HUES48 (cell line): ENCODE data around the gene GCK.

Source experiments
- H3K27ac ChIP-seq: one replicate; pipeline ENCODE4 v1.7.0; 2013; ENCODE audit warnings: low read depth, low read length, inconsistent platforms
- H3K27me3 ChIP-seq: 2 replicates; pipeline ENCODE4 v1.6.1; 2013; ENCODE audit warnings: mild to moderate bottlenecking, low read length; ENCODE audit not compliant: control insufficient read depth, insufficient read depth
- H3K36me3 ChIP-seq: 2 replicates; pipeline ENCODE4 v1.6.1; 2013; ENCODE audit warnings: low read length; ENCODE audit not compliant: control insufficient read depth, insufficient read depth
- H3K4me1 ChIP-seq: 2 replicates; pipeline ENCODE4 v1.6.1; 2013; ENCODE audit warnings: mild to moderate bottlenecking, low read length; ENCODE audit not compliant: control insufficient read depth, insufficient read depth
- H3K4me3 ChIP-seq: 2 replicates; pipeline ENCODE4 v1.5.1; 2013; ENCODE audit warnings: mild to moderate bottlenecking, low read depth, low read length
- H3K9ac ChIP-seq: 2 replicates; pipeline ENCODE4 v1.6.1; 2013; ENCODE audit warnings: mild to moderate bottlenecking, low read depth, low read length, moderate library complexity
- H3K9me3 ChIP-seq: 2 replicates; pipeline ENCODE4 v1.6.1; 2013; ENCODE audit warnings: low read length; ENCODE audit not compliant: control insufficient read depth, insufficient read depth

GCK gene

DNA sequence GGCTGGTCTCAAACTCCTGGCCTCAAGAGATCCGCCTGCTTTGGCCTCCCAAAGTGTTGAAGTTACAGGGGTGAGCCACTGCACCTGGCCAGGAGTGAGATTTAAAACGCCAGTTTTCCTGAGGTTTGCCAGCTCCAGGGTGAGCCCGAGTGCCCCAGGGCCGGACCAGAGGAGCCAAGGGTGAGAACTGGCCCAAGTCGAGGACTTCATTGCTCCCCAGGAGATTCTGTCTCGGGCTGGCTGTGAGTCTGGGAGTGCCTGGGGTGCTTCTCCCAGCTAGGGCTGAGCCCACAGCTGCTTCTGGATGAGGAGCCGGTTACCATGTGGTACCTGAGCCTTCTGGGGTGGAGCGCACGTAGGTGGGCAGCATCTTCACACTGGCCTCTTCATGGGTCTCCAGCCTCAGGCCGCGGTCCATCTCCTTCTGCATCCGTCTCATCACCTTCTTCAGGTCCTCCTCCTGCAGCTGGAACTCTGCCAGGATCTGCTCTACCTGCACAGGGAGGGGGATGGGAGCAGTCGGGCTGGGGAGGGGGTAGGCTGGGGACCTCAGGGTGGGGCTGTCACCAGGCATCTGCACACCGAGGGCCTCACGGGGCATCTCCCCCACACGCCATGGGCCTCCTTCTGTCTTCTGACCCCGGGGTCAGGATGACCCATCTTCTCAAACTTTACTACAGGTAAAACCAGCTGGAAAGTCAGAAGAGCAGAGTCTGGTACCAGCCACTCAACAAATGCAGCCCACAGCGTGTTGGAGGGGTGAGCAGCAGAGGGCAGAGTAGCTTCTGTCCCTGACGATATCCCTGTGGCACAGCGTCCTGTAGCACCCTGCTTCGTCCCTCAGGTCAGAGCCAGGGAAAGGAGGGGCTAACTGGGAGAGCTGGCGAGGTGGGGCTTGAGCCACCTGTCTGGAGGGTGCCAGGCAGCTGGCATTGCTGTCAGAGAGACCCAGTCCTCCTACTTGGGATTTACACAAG is 36.0 kb downstream of the GCK start:
- Histone ChIP-seq H3K4me1 (peaks cover 4% of the 10 kb centered on the region; the same call in 1 of the 2 replicates), H3K27ac (no peak overlapping the region), H3K9me3 (no peaks in the 10 kb centered on the region), H3K36me3 (no peaks in the 10 kb centered on the region), H3K9ac (no peak overlapping the region), H3K4me3 (no peak overlapping the region), H3K27me3 (no peaks in the 10 kb centered on the region)

DNA sequence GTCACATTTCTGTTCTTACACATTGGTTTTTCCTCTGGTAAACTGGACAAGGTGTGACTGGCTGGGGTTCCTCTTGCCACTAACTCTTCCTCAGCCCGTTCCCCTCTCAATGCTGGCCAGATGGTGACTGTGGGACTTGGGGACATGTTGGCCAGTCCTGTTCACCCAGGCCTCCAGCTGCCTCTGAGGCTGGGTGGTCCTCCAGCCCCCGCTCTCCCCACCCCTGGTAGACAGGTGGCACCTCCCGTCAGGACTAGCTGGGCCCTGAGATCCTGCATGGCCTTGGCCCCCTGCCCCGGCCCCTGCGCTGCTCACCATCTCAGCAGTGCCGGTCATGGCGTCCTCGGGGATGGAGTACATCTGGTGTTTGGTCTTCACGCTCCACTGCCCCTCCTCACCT is 37.3 kb downstream of the GCK start:
- Histone ChIP-seq H3K9ac (no peak overlapping the region), H3K36me3 (no peaks in the 10 kb centered on the region), H3K4me3 (no peak overlapping the region), H3K9me3 (no peaks in the 10 kb centered on the region), H3K4me1 (peaks cover 5% of the 10 kb centered on the region; the same call in 1 of the 2 replicates), H3K27ac (no peak overlapping the region), H3K27me3 (no peaks in the 10 kb centered on the region)

DNA sequence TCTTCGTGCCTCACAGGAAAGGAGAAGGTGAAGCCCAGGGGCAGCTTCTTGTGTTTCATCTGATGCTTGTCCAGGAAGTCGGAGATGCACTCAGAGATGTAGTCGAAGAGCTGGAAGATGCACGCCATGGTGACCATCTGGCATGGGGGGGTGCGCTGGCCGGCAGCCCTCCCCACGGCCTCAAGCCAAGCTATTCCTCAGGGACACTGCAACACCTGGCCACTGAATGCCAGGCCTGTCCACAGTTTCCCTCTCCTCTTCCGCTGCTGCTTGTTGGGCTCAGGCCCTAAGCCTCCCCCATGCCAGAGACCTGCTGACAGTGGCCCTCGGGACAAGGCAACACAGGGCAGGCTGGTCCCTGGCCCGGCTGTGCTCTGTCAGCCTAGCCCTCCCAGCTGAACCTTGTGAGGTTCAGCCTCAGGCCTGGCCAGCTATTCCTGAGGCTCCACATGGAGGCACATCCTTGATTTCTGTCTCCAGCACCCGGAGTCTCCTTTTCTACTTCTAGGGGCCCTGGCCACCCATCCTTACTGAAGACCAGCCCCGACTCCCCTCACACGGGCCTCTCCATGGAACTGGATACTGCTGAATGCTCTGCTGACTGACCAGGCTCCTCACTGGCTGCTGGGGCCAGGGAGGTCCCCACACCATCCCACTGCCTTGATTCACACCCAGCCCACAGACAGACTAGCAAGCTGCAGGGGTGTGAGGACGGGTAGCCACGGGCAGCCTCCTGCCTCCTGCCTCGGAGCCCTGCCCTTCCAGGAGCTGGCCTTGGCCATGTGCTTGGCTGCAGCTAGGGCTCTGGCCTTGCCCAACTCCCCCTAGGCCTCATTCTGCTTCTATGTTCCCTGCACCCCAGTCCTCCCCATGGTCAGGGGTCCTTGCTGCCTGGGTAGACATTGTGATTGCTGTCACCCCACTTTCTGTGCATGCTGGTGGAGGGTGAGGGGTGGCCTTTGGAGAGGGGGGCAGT is 38.0 kb downstream of the GCK start:
- Histone ChIP-seq H3K27ac (no peak overlapping the region), H3K4me1 (peaks cover 10% of the 10 kb centered on the region; the same call in 1 of the 2 replicates), H3K4me3 (no peak overlapping the region)

DNA sequence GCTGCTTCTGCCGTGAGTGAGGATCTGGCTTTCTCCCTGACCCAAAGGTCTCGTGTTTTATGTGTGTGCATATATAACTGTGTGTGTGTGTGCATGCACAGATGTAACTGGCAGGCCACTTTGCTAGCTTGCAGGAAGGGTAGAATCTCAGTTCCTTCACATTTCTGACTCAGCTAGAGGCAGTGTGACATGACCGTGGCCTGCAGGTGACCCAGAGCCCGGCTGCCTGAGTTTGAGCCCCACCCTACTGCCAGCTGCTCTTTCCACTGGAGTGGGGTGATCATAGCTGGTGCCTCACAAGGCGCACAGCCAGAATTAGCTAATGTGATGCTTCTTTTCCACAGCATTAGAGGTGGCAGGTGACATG is 38.8 kb downstream of the GCK start:
- no peaks in the 10 kb centered on the region for H3K36me3 ChIP-seq
- H3K27ac ChIP-seq = no peak overlapping the region
- no peak overlapping the region for H3K9ac ChIP-seq
- peaks cover 11% of the 10 kb centered on the region for H3K27me3 ChIP-seq
- H3K4me3 ChIP-seq = no peak overlapping the region
- no peaks in the 10 kb centered on the region for H3K9me3 ChIP-seq
- peaks cover 10% of the 10 kb centered on the region; the same call in 1 of the 2 replicates for H3K4me1 ChIP-seq

More for the DNA sequence above, 38.0 kb downstream of the GCK start:
- Histone ChIP-seq H3K36me3 (no peaks in the 10 kb centered on the region), H3K9me3 (no peaks in the 10 kb centered on the region), H3K27me3 (0 out of 2 replicates have a peak, but pooled peaks cover 6% of the 10 kb centered on the region), H3K9ac (no peak overlapping the region)

DNA sequence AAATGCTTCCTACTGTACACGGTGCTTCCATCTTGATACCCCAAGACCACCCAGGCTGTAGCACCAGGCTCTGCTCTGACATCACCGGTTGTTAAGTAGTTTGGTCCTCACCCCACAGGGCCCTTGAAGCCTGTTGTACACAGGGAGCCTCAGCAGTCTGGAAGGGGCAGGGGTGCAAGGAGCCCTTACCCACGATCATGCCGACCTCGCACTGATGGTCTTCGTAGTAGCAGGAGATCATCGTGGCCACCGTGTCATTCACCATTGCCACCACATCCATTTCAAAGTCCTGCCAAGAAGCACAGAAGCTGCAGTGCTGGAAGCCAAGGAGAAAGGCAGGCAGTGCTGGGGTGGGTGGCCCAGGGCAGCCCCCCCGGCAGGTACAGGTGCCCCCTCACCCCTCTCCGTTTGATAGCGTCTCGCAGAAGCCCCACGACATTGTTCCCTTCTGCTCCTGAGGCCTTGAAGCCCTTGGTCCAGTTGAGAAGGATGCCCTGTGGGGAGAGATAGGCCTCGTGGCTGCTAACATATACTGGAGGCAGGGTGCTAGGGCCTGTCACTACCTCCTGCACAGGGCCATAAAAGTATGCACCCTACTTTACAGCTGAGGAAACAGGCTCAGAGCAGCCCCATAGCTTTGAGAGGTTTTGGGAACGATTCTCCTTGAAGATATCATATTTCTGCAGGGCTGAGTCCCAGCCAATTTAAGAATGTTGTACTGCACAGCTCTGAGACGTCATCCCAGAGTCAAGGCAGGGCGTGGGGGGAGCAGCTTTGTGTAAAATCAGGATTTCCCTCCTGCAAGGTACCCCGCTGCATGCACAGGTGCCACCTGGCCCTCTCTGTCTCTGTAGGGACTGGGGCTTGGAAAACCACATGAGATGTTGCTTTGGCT is 39.4 kb downstream of the GCK start:
- H3K27ac ChIP-seq = no peak overlapping the region
- no peak overlapping the region for H3K4me3 ChIP-seq
- H3K9ac ChIP-seq = no peak overlapping the region
- H3K9me3 ChIP-seq = no peaks in the 10 kb centered on the region
- H3K36me3 ChIP-seq = no peaks in the 10 kb centered on the region
- peaks cover 10% of the 10 kb centered on the region; the same call in 1 of the 2 replicates for H3K4me1 ChIP-seq
- peaks cover 17% of the 10 kb centered on the region for H3K27me3 ChIP-seq

GRCh38 chr7:44148961-44149536 is 40.2 kb downstream of the GCK start:
- Histone ChIP-seq H3K27me3 (peaks cover 25% of the 10 kb centered on the region), H3K4me3 (no peak overlapping the region), H3K27ac (no peak overlapping the region), H3K36me3 (no peaks in the 10 kb centered on the region), H3K4me1 (peaks cover 10% of the 10 kb centered on the region; the same call in 1 of the 2 replicates), H3K9ac (no peak overlapping the region), H3K9me3 (no peaks in the 10 kb centered on the region)

- peaks cover 27% of the 10 kb centered on the region for H3K27me3 ChIP-seq
- no peaks in the 10 kb centered on the region for H3K9me3 ChIP-seq
- H3K4me3 ChIP-seq = no peak overlapping the region
- peaks cover 10% of the 10 kb centered on the region; the same call in 1 of the 2 replicates for H3K4me1 ChIP-seq
- H3K27ac ChIP-seq = no peak overlapping the region
- H3K36me3 ChIP-seq = no peaks in the 10 kb centered on the region
- H3K9ac ChIP-seq = no peak overlapping the region
Observed at GRCh38 chr7:44148166-44148565, 41.1 kb downstream of the GCK start.

GRCh38 chr7:44147026-44147991 is 41.9 kb downstream of the GCK start:
- no peak overlapping the region for H3K27ac ChIP-seq
- no peaks in the 10 kb centered on the region for H3K9me3 ChIP-seq
- H3K4me1 ChIP-seq = peaks cover 10% of the 10 kb centered on the region; the same call in 1 of the 2 replicates
- H3K4me3 ChIP-seq = no peak overlapping the region
- H3K27me3 ChIP-seq = peaks cover 27% of the 10 kb centered on the region
- H3K36me3 ChIP-seq = no peaks in the 10 kb centered on the region
- no peak overlapping the region for H3K9ac ChIP-seq
